GM13976 (cell line): ENCODE data around the gene LPP.

Source experiments
- DNase-seq: peaks from one replicate; pipeline ENCODE4 v3.0.0; 2012; ENCODE audit warnings: low spot score
- CTCF ChIP-seq: IDR thresholded peaks from 2 replicates; pipeline ENCODE4 v1.5.1; 2012; ENCODE audit warnings: borderline replicate concordance, mild to moderate bottlenecking; ENCODE audit not compliant: insufficient read depth; ENCODE audit errors: extremely low read depth, missing control alignments, control extremely low read depth
- in situ Hi-C: fragments of 300-500 bp; cut with MboI; formaldehyde crosslinking; loops from one replicate; pipeline ENCODE4 v1.12.0; 2022; ENCODE audit warnings: low sequenced_read_pairs, mixed read lengths, inconsistent platforms; ENCODE audit not compliant: unreplicated experiment

The LPP gene

GRCh38 chr3:188620752-188621151 is 466.8 kb downstream of the LPP start:
- TF ChIP-seq CTCF, result no peak
- no peak for DNase-seq
- in situ Hi-C loops, result no loop called here

GRCh38 chr3:188624384-188624783 is 470.4 kb downstream of the LPP start:
- in situ Hi-C loops, result no loop called here
- no peak for TF ChIP-seq CTCF
- DNase-seq, result no peak

- TF ChIP-seq CTCF, result no peak
- DNase-seq, result no peak
- in situ Hi-C loops, result no loop called here
Observed at GRCh38 chr3:188624828-188625227, 470.9 kb downstream of the LPP start.

- TF ChIP-seq CTCF, result no peak
- in situ Hi-C loops, result no loop called here
- DNase-seq, result no peak
Observed at GRCh38 chr3:188627652-188628051, 473.7 kb downstream of the LPP start.

GRCh38 chr3:188631291-188632010 is 477.5 kb downstream of the LPP start:
- no peak for DNase-seq
- TF ChIP-seq CTCF, result no peak
- in situ Hi-C loops, result no loop called here

GRCh38 chr3:188633206-188633605 is 479.2 kb downstream of the LPP start:
- no peak for DNase-seq
- in situ Hi-C loops, result no loop called here
- no peak for TF ChIP-seq CTCF
